Measurements from ENCODE around the gene NEIL1.
"Not testable (repeated sequence)": the region's sequence is repeated elsewhere in the genome, so short reads cannot be mapped to it uniquely, and the experiment has no call there.

NEIL1 gene

GRCh38 chr15:75371486-75371885, 24.6 kb downstream of the NEIL1 start:
- no peak for DNase-seq

GRCh38 chr15:75371901-75372688, 25.3 kb downstream of the NEIL1 start:
- no peak for DNase-seq

DNA sequence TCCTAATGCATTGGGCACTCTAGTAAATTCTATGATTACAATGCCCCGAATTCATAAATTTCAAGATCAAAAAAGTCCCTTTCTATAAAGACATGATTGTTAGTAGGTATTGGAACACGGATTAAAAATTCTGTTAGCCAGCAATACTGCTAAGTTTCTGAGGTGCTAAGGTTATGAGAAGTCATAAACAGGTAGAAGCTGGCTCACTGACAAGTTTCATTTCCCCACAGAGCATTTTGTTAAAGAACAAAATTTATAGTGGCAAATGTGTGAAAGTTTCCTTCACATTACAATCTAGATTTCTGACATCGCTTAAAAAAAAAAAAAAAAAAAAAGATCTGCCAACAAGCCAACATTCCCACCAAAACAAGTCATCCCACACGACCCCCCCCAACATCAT, 33.9 kb downstream of the NEIL1 start:
- DNase-seq = no peak

- DNase-seq = not testable (repeated sequence)
Measured at GRCh38 chr15:75383986-75384385, 37.1 kb downstream of the NEIL1 start.

DNA sequence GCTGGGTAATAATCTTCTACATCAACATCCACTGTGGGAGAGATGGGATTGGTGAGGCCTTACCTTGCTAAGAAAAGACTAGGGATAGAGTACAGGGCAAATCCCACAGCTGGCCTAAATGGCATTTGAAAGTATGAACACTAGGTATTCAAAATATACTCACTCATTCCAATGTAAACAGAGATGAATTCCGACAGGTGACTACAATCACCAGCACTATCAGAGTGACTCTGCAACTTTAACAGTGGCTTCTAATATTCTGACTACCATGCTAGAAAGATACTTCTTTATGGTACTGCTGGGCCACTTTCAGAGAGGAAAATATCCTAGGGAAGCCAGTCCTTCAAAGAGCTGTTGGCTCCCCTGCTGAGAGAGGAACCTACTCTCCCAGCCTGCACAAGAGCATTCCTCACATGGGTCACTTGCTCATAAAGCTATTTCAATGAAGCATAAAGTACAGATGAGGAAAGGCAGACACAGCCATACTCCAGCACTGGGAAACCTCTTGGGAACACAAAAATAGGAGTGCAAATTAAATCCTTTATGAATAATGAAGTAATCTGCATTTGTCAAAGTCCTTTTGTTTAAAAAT, 43.0 kb downstream of the NEIL1 start:
- no peak for DNase-seq

- DNase-seq = no peak
Measured at GRCh38 chr15:75397494-75397893, 50.7 kb downstream of the NEIL1 start.

DNA sequence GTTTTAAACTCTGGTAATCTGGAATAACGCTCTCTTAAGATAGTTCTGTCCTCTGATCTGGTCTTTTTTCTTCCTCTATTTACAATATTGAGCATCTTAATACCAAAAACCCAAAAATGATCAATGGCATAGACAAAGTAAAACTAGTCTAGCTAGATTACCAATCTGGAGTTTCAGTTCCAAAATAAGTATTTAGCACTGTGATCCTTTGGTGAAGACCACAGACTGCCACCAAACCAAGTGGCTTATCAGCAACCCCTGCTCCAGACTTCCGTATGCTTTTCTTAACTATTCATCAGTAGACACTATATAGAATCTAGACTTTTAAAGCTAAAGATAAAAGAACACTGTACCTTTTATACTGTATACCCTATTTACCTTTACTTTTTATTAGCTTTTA, 57.1 kb downstream of the NEIL1 start:
- DNase-seq = no peak
